WTC11 (cell line): Measurements from ENCODE around the gene ARMC8.

Experiments used
- FOXK1 ChIP-seq: sonication (generic); formaldehyde crosslinking; IDR thresholded peaks from 2 replicates; pipeline ENCODE4 v1.8.0; 2022; ENCODE audit warnings: mild to moderate bottlenecking, moderate library complexity, missing genetic modification reagents
- IRF2 ChIP-seq: sonication (generic); formaldehyde crosslinking; IDR thresholded peaks from 2 replicates; pipeline ENCODE4 v1.8.0; 2022; ENCODE audit warnings: low read depth, missing genetic modification reagents, borderline replicate concordance
- JAZF1 ChIP-seq: fragments of 250-450 bp; sonication (Bioruptor Pico); IDR thresholded peaks from 2 replicates; pipeline ENCODE4 v1.9.0; 2021; ENCODE audit warnings: moderate library complexity, mild to moderate bottlenecking, inconsistent platforms
- NFYB ChIP-seq: sonication (generic); formaldehyde crosslinking; conservative IDR thresholded peaks from 2 replicates; pipeline ENCODE4 v1.8.0; 2022; ENCODE audit warnings: low read depth, missing genetic modification reagents
- NR3C1 ChIP-seq: sonication (generic); formaldehyde crosslinking; conservative IDR thresholded peaks from 2 replicates; pipeline ENCODE4 v1.8.1; 2023; ENCODE audit warnings: low read depth, mild to moderate bottlenecking, missing genetic modification reagents
- TF ChIP-seq, protein P1 (sequence below): sonication (generic); formaldehyde crosslinking; IDR thresholded peaks from 2 replicates; pipeline ENCODE4 v1.8.0; 2022; ENCODE audit warnings: mild to moderate bottlenecking, missing genetic modification reagents
- TF ChIP-seq, protein P2 (sequence below): sonication (generic); formaldehyde crosslinking; IDR thresholded peaks from 2 replicates; pipeline ENCODE4 v1.8.0; 2022; ENCODE audit warnings: missing genetic modification reagents
- TF ChIP-seq, protein P3 (sequence below): sonication (generic); formaldehyde crosslinking; IDR thresholded peaks from 2 replicates; pipeline ENCODE4 v1.8.0; 2022; ENCODE audit warnings: mild to moderate bottlenecking, missing genetic modification reagents
- TF ChIP-seq, protein P4 (sequence below): fragments of 200-600 bp; IDR thresholded peaks from 2 replicates; pipeline ENCODE4 v1.8.0; 2022; ENCODE audit warnings: antibody characterized with exemption
- TF ChIP-seq, protein P5 (sequence below): sonication (generic); formaldehyde crosslinking; IDR thresholded peaks from 2 replicates; pipeline ENCODE4 v1.8.1; 2023; ENCODE audit warnings: mild to moderate bottlenecking, moderate library complexity, missing genetic modification reagents
- TF ChIP-seq, protein P6 (sequence below): sonication (generic); formaldehyde crosslinking; IDR thresholded peaks from 2 replicates; pipeline ENCODE4 v1.8.1; 2022; ENCODE audit warnings: mild to moderate bottlenecking, missing genetic modification reagents, moderate library complexity, borderline replicate concordance
- TF ChIP-seq, protein P7 (sequence below): fragments of 250-450 bp; sonication (Bioruptor Pico); IDR thresholded peaks from 2 replicates; pipeline ENCODE4 v2.1.2; 2022; ENCODE audit warnings: mild to moderate bottlenecking, moderate library complexity

DNA sequence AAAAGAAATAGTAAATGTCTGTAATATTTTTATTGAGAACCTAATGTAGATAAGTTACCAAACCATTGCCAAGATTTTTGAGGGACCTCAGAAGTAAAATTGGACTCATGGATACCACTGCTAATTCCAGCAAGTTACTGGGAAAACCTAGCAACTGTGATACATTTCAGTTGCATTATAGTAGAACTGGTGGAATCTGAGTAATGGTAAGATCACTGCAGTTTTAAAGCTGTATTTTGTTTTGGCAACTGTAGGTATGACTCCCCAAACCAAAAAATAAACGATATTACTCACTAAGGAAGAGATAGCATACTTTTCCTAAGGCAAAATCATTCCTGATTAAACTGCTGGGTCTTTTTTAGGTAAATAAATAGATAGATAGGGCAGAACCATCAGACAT is 54.0 kb downstream of the ARMC8 start:
- TF ChIP-seq, protein P1, sequence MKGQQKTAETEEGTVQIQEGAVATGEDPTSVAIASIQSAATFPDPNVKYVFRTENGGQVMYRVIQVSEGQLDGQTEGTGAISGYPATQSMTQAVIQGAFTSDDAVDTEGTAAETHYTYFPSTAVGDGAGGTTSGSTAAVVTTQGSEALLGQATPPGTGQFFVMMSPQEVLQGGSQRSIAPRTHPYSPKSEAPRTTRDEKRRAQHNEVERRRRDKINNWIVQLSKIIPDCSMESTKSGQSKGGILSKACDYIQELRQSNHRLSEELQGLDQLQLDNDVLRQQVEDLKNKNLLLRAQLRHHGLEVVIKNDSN (CRISPR knock-in tag), result no peak
- TF ChIP-seq, protein P2, sequence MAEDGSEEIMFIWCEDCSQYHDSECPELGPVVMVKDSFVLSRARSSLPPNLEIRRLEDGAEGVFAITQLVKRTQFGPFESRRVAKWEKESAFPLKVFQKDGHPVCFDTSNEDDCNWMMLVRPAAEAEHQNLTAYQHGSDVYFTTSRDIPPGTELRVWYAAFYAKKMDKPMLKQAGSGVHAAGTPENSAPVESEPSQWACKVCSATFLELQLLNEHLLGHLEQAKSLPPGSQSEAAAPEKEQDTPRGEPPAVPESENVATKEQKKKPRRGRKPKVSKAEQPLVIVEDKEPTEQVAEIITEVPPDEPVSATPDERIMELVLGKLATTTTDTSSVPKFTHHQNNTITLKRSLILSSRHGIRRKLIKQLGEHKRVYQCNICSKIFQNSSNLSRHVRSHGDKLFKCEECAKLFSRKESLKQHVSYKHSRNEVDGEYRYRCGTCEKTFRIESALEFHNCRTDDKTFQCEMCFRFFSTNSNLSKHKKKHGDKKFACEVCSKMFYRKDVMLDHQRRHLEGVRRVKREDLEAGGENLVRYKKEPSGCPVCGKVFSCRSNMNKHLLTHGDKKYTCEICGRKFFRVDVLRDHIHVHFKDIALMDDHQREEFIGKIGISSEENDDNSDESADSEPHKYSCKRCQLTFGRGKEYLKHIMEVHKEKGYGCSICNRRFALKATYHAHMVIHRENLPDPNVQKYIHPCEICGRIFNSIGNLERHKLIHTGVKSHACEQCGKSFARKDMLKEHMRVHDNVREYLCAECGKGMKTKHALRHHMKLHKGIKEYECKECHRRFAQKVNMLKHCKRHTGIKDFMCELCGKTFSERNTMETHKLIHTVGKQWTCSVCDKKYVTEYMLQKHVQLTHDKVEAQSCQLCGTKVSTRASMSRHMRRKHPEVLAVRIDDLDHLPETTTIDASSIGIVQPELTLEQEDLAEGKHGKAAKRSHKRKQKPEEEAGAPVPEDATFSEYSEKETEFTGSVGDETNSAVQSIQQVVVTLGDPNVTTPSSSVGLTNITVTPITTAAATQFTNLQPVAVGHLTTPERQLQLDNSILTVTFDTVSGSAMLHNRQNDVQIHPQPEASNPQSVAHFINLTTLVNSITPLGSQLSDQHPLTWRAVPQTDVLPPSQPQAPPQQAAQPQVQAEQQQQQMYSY (CRISPR knock-in tag), result no peak
- TF ChIP-seq JAZF1 (CRISPR knock-in tag), result no peak
- no peak for TF ChIP-seq FOXK1 (CRISPR knock-in tag)
- TF ChIP-seq, protein P3, sequence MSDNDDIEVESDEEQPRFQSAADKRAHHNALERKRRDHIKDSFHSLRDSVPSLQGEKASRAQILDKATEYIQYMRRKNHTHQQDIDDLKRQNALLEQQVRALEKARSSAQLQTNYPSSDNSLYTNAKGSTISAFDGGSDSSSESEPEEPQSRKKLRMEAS (CRISPR knock-in tag), result no peak
- TF ChIP-seq, protein P4, sequence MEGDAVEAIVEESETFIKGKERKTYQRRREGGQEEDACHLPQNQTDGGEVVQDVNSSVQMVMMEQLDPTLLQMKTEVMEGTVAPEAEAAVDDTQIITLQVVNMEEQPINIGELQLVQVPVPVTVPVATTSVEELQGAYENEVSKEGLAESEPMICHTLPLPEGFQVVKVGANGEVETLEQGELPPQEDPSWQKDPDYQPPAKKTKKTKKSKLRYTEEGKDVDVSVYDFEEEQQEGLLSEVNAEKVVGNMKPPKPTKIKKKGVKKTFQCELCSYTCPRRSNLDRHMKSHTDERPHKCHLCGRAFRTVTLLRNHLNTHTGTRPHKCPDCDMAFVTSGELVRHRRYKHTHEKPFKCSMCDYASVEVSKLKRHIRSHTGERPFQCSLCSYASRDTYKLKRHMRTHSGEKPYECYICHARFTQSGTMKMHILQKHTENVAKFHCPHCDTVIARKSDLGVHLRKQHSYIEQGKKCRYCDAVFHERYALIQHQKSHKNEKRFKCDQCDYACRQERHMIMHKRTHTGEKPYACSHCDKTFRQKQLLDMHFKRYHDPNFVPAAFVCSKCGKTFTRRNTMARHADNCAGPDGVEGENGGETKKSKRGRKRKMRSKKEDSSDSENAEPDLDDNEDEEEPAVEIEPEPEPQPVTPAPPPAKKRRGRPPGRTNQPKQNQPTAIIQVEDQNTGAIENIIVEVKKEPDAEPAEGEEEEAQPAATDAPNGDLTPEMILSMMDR, result no peak
- TF ChIP-seq, protein P5, sequence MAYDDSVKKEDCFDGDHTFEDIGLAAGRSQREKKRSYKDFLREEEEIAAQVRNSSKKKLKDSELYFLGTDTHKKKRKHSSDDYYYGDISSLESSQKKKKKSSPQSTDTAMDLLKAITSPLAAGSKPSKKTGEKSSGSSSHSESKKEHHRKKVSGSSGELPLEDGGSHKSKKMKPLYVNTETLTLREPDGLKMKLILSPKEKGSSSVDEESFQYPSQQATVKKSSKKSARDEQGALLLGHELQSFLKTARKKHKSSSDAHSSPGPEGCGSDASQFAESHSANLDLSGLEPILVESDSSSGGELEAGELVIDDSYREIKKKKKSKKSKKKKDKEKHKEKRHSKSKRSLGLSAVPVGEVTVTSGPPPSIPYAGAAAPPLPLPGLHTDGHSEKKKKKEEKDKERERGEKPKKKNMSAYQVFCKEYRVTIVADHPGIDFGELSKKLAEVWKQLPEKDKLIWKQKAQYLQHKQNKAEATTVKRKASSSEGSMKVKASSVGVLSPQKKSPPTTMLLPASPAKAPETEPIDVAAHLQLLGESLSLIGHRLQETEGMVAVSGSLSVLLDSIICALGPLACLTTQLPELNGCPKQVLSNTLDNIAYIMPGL (CRISPR knock-in tag), result no peak
- TF ChIP-seq, protein P6, sequence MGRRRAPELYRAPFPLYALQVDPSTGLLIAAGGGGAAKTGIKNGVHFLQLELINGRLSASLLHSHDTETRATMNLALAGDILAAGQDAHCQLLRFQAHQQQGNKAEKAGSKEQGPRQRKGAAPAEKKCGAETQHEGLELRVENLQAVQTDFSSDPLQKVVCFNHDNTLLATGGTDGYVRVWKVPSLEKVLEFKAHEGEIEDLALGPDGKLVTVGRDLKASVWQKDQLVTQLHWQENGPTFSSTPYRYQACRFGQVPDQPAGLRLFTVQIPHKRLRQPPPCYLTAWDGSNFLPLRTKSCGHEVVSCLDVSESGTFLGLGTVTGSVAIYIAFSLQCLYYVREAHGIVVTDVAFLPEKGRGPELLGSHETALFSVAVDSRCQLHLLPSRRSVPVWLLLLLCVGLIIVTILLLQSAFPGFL (CRISPR knock-in tag), result no peak
- no peak for TF ChIP-seq NFYB
- no peak for TF ChIP-seq IRF2 (CRISPR knock-in tag)
- TF ChIP-seq, protein P7, sequence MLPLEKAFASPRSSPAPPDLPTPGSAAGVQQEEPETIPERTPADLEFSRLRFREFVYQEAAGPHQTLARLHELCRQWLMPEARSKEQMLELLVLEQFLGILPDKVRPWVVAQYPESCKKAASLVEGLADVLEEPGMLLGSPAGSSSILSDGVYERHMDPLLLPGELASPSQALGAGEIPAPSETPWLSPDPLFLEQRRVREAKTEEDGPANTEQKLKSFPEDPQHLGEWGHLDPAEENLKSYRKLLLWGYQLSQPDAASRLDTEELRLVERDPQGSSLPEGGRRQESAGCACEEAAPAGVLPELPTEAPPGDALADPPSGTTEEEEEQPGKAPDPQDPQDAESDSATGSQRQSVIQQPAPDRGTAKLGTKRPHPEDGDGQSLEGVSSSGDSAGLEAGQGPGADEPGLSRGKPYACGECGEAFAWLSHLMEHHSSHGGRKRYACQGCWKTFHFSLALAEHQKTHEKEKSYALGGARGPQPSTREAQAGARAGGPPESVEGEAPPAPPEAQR, result no peak
- TF ChIP-seq NR3C1 (CRISPR knock-in tag), result no peak
